Stimulated activated CD8-positive, alpha-beta memory T cell treated with anti-CD3 and anti-CD28 coated beads, Interleukin-4, amount 100 ng/mL, for 4 hours (primary cell): ENCODE data around the gene POLR3K.

Experiments
- DNase-seq, 2 donors: peaks; one replicate each; pipeline ENCODE4 v3.0.0-alpha.2; 2020; ENCODE audit warnings: low read depth in 2 of 2, low spot score in 1 of 2

The POLR3K gene

DNA sequence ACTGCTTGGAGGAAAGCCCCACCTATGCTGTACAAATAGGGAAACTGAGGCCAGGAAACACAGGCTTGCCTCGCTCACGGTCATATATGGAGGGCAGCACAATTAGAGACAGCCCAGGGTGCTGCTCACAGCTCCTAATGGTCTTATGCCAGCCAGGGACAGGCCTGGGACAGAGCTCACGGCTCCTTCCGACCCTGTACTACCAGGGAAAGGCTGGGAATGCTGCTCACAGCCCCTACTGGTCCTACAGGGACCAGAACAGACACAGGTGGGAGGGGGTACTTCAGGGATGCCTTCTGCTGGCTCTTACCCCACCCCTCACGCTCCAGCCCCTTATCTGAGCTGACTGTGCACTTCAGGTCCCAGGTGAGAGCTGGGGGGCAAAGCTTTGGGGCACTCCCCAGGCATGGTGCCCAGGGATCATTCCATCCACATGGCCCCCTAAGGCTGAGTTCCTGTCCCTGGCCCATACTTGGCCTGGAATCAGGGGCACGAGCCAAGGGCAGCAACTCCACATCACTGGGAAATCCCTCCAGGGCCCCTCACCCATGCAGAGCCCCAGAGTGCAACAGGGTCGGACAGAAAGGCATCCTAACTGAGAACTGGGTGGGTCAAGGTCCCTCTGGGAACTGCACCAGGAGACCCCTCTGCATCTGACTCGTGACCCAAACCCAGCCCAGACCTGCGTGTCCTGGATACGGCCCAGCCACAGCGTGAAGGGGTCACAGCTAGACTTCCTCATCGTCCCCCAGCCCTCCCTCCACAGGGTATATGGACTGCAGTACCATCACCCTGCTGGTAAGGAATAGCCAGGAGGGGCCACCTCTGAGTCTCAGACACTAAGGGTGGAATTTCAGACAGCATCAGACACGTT is 13.1 kb upstream of the POLR3K start:
- no peak for DNase-seq

DNA sequence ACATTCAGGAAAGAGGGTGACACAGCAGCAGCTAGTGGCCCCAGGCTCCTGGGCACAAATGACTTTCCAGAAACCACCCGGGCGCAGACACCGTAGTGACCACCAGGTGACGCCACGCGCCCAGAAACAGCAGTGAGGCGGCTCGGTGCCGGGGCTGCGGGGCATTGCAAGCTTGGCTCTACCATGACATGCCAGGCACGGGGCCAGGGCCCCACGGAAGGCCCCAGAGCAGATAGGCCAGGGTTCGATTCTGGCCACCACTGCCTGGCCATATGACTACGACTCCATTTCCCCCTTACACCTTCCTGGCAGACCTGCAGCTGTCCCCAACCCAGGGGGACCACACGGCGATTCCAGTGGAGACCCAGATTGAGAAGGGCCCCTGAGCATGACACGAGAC is 12.3 kb upstream of the POLR3K start:
- peak; percentile 65 to 80 for DNase-seq

DNA sequence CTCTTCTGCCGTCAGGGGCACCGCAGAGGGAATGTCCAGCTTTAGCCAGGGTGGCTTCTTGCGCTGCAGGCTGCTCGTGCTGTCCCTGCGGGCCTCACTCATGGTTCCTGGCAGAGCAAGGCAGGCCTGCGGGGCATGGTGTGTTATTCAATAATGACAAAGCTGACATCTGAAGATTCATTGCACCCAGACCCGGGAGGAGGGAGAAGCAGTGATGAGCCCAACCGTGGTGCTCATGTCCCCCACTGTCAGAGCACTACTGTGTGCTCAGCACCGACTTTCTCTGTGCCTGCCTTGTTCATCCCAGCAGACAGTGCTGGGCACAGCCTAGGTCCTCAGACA is 11.5 kb upstream of the POLR3K start:
- DNase-seq = no peak

DNA sequence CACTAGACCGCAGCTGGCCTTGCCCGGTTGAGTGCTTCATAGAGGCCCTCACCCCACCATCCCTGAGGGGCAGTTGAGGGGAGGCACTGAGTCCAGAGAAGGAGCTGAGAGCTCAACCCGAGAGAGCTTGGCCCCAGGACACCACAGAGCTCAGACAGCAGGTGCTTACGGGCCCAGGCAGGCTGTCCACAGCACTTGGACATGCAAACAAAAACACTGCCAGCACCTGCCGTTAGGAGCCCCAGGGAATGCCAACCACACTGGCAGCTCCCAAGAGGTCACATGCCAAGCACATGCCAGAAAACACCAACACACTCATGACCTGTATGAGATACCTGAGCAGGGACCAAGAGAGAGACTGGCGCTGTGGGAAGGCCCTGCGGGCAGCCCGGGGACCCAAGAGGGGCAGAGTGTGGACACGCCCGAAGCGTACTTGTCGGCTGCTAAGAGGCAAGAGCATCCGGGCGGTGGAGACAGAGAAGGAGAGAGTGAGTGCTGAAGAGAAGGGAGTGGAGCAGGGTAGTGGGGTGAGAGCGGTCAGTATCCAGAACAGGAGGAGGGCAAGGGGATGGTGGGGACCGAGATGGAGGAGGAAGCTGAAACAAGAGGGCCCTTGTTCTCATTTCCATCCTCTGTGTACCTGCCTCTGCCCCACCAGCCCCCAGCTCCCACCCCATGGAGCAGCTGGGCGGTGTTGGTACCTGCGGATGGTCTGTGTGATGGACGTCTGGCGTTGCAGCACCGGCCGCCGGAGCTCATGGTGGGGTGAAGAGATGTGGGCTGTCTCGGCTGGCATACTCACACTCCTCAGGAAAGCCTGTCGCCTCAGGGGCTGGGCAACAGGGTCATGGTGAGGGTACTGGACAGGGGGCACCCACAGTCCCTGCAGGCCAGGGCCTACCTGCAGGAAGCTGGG is 10.8 kb upstream of the POLR3K start:
- DNase-seq = no peak

DNA sequence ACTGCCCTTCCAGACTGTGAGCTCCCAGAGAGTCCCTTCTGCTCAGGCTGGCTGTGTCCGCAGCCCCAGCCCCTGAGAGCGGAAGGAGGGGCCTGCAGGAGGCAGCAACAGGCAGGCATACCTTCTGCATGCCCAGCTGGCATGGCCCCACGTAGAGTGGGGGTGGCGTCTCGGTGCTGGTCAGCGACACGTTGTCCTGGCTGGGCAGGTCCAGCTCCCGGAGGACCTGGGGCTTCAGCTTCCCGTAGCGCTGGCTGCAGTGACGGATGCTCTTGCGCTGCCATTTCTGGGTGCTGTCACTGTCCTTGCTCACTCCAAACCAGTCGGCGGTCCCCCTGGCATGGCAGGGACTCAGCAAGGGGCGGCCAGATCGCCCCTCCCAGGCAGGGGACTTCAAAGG is 10.1 kb upstream of the POLR3K start:
- no peak for DNase-seq

DNA sequence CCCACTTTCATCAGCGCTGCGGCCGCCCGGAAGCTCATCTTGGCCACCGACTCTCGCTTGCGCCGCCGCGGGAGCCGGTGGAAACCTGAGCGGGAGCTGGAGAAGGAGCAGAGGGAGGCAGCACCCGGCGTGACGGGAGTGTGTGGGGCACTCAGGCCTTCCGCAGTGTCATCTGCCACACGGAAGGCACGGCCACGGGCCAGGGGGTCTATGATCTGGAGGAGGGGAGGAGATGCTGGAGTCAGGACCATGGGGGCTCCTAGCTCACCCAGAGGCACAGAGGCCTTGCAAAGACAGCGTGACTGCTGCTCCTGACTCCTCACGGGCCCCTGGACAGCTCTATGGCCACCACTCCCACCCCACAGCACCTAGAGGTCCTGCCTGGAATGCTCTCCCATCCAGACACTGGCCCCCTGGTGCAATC is 9.6 kb upstream of the POLR3K start:
- no peak for DNase-seq

DNA sequence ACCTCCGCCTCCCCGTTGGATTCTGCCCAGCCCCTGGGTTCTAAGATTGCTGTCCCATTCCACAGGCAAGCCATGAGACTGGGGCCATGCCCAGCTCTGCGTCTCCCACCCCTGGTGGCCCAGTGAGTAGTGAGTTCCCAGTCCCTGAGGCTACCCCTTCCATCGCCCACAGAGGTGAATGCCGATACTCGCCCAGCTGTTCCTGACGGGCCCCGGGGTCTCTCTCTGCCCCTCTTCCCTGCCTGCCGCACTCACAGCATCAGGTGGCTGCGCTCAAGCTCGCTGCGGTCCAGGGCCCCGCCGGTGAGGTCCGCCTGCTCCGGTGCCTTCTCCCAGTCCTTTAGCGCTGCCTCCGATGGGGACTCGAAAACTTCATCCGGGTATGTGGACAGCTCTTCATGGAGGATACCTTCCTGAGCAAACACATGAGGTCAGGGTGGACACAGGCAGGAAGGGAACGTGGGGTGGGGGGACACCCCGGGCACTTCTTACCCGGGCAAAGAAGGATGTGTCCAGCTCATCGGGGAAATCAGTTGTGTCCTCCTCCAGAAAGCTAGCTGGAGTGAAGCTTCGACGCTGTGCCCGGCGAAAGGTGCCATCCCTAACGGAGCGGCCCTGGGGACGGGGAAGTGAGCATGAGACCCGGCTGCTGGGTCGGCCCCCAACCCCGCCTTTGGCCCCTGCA is 9.0 kb upstream of the POLR3K start:
- DNase-seq = no peak

DNA sequence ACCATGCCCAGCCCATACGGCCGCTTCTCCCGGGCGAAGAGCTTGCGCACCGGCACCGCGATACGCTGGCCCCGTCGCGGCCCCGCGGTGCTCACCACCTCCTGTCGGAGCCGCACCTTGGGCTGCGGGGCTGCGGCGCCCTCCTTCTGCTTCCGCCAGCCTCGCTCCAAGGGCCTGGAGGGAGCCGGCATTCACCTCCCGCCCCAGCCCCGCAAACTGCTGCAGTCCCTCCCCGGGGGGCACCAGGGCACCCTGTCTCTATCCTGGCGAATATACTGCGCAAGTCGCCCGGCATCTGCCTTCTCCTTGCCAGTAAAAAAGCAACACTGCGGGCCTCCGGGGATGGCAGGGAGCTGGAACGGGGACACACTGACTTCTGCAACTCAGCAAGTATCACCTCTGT is 8.5 kb upstream of the POLR3K start:
- DNase-seq = no peak

DNA sequence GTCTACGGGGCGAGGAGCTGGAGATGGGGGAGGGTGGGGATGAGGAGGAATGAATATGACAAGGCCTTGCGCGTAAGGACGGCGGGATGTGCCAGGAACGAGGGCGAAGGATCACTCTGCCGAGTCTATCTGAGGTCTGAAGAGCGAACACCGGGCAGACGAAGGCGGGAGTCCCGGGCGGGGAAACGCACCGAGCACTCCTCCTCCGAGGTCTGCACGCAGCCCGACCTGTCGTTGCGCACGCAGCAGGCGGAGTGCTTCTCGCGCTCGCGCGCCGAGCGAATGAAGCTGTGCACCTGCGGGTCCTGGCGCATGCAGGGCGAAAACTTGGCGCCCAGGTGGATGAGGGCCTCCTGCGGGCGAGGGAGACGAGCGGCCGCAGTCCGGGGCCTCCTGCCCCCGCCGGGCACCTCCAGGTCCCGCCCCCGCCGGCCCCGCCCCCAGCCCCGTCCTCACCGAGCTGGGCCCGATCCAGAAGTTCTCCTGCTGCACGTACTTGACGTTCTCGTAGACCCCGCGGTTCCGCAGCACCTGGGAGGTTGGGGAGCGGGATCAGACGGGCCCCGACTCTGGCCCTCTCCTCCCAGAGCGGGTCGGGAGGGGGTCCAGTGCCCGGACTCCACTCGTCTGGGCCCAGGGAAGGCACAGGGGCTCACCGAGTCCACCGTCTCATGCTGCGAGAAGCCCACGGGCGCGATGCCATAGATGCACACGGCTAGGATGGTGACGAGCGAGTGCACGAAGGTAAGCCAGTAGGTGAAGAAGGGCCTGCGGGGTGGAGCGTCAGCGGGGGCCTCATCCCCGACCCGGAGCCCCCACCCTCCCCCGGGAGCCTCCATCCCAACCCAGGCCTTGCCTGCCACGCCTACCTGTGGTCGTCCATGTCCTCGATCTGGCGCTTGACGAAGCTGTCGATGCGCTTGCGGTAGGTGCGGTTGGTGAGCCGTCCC is 7.8 kb upstream of the POLR3K start:
- DNase-seq = no peak

DNA sequence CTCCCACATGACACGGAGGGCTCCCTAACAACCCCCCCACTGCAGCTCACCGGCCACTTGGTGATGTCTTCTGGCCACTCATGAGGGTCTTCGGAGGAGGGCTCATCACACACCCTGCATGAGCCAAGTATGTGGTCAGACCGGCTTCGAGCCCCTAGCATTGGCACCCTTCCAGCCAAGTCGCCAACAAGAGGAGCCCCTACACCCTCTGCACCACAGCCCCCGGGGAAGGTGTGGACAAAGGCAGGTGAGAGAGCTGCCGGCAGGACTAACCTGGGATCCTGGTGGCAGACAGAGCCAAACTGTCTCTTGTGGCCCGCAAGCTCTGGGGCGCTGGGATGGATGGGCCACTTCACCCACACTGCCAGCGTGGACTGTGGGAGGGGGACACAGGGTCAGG is 6.8 kb upstream of the POLR3K start:
- DNase-seq = no peak

DNA sequence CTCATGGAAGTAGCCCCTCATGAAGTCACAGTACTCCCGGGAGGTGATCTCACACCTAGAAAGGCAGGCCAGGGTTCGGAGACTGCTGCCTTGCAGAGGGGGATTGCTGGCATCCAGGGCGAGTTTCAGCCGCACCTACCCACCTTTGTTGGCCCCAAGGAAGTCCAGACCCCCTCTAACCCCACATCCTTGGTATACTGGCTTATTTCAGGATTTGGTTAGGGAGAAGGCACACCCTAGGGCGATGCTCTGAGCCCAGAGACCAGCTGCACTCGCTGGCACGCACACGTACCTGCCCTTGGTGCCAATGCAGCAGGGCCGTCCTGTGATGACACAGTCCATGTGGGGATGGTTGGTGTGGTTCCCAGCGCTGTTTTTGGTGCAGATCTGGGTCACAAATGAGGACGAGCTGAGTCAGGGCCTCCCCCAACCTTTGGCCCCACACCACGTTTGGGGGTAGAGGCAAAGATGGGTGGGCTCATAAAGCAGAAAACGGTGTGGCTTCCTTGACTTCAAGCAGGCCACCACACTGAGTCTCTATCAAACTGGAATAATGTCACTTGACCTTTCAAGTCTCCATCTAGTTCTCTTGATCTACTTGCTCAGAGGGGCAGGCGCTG is 6.1 kb upstream of the POLR3K start:
- no peak for DNase-seq

DNA sequence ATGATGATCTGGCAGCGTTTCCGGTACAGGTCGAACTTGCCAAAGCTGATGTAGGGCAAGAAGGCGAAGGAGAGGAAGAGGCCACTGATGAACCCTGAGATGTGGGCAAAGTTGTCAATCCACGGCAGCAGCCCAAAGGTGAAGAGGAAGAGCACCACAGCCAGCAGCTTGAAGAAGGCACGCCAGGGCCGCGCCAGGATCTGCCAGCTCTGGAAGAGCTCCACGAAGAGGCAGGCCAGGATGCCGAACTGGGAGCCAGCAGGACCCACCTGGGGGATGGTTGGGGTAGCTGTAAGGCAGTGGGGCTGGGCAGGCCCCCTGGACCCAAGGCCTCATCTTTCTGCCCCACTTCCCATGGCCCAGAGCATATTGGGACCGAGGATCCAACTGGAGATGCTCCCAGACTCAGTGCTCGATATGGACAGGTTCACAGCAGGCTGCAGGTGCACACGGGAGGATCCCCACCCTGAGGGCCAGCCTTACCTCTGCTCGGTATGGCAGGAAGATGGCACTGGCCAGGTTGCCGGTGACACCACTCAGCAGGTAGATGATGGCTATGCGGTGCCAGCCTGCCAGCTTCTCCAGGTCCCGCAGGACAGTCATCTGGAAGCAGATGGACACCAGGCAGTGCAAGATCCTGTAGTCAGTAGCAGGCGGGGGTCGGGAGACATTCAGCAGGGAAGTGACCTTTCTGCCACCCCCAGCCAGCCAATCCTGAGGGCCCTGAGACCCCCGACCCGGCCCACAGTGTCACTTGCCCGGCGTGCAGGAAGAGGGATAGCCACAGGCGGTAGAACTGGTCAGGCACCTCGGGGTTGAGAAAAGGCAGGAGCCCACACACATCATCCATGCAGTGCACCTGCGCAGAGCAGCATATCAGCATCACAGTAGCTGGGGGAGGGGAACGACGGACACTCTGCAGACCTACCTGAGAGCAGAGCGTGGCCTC is 5.4 kb upstream of the POLR3K start:
- no peak for DNase-seq

DNA sequence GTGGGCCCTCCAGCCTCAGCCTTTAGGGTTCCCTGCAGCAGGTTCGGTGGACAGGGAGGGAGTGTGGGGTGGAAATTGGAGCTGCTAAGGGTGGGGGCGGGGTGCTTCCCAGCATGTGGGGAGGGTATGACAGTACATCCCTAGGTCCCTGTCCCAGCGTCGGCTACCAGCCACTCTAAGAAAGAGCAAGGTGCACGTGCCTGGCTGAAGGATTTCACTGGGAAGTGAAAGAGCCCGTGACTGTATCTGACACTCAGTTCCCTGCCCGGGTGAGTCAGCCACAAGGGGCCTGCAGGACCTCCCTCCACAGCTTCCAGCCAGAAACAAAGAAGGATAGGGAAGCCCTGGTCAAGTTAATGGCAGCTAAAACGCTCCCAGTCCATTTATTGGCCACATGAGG is 4.3 kb upstream of the POLR3K start:
- DNase-seq = no peak

DNA sequence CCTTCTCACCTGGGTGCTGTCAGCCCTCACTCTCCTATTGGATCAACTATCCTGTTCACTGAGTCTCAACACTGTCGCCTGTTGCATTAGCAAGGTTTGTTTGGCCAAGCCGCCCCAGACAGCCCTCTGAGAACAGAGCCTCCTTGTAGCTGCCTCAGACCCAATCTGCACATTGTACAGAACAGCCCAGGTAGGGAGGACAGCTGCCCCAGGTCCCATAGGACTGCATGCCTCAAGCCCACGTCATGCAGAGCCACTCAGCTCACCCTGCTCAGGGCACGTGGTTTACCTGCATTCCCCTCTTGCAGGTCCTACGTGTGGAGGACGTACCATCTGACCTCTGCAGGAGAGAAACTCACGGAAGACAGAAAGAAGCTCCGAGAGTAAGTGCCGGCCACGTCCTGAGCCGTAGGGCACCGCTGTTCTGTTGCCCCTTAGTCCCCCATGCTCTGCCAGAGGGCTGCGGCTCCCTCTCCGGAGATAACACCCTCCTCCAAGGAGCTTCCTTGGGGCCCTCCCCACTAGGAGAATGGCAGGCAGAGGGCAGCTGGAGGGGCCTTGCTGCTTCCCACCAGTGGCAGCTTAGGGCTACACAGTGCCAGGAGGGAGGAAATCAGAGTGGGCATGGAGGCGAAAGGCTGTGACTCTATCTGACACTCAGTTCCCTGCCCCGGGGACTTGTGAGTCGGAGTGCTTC is 3.0 kb upstream of the POLR3K start:
- no peak for DNase-seq

DNA sequence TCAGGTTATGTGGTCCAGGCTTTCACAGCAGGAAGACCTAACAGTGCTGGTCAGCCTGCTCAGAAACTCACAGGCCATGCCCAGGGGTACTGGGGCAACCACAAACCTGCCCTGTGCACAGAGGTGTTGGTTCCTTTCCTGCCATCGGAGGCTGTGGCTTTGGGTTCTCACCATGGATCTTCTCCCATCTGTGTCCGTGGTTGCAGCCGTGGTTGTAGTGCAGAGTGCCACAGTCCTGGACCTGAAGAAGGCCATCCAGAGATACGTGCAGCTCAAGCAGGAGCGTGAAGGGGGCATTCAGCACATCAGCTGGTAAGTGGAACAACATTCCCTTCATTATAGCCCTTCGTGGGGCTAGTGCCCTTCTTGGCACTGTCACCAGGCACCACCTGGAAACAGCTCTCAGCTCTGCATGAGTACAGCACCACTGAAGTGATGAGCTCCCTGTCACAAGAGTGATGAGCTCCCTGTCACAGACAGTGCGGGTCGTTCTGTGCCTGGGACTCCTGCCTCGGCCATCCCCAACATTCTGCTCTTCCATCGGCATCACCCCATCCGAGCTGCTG is 2.2 kb upstream of the POLR3K start:
- no peak for DNase-seq

DNA sequence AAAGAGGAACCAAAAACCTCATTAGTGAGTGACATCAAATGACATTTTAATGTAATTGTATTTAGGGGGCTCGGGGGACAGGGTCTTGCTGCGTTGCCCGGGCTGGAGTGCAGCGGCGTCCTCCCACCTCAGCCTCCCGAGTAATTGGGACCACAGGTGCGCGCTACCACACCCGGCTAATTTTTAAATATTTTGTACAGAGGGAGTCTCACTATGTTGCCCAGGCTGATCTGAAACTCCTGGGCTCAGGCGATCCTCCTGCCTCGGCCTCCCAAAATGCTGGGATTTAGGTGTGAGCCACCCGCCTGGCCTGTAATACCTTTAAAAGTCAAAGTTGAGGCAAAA is 801 bp upstream of the POLR3K start:
- DNase-seq = no peak

DNA sequence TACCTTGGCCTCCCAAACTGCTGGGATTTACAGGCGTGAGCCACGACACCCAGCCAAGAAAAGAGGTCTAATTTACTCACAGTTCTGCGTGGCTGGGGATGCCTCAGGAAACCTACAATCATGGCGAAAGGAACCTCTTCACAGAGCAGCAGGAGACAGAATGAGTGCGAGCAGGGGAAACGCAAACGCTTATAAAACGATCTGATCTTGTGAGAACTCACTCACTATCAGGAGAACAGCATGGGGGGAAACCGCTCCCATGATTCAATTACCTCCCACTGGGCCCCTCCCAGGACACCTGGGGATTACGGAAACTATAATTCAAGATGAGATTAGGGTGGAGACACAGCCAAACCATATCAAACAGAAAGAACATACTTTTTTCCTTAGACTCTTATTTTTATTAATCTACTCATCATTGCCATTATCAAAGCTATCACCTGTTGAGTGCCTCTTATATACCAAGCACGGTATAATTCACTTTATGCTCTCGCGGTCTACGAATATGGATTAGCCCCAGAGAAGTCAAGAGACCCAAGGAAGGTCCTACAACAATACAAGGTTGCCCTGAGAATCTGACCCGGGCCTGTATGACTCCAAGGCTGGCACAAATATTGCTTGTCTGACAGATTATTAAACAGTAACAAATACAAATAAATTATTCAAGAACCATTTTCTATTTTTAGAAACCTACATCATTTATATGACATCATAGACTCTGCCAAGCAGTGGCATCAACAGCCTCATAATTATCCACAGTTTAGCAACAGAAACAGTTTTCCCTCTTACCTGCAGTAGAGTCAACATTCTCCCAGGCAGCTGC is 2.4 kb downstream of the POLR3K start:
- DNase-seq = no peak
